ENCODE data around the gene L1CAM. TPM values are rescaled to one million over a fixed set of nuclear protein-coding genes. Genes with fewer than 3 reads are reported as not detected.

Gene L1CAM
- total RNA-seq, 1 experiment from 2014 or later, result 0.64 TPM

- Histone ChIP-seq H3K27ac (ENCODE audit: low read depth, low read length, poor library complexity, severe bottlenecking) (no peak overlapping the region), H3K27me3 (replicated peaks; ENCODE audit: insufficient read depth, low read depth, low read length, poor library complexity) (peaks cover 11% of the 10 kb centered on the region), H3K36me3 (ENCODE audit: insufficient read depth, low read length, poor library complexity, severe bottlenecking) (no peaks in the 10 kb centered on the region), H3K4me1 (ENCODE audit: insufficient read depth, low read length, poor library complexity, severe bottlenecking) (no peaks in the 10 kb centered on the region), H3K9me3 (ENCODE audit: low read depth, low read length, poor library complexity, severe bottlenecking) (no peaks in the 10 kb centered on the region), H3K4me3 (ENCODE audit: low read depth, low read length, poor library complexity, severe bottlenecking) (no peak overlapping the region)
- ChIA-PET CTCF (no interaction called here), POLR2A (ENCODE audit: low non-redundant PET) (no interaction called here)
- no peak for DNase-seq (ENCODE audit: low spot score)
- BruUV-seq (replicated peaks), result no TSS peak
- intact Hi-C loops (cut with micrococcal nuclease; ENCODE audit: unreplicated experiment), result no loop called here
- TF ChIP-seq EZH2 (IDR thresholded peaks at IDR 0.05; ENCODE audit: borderline replicate concordance, low read depth, low read length, poor library complexity, severe bottlenecking) (no peak), CTCF (conservative IDR thresholded peaks at IDR 0.05; ENCODE audit: low read depth, low read length) (no peak)
These were observed 32.6 kb downstream of the L1CAM start for GRCh38 chrX:153853180-153853901.

GRCh38 chrX:153851981-153852380, 34.0 kb downstream of the L1CAM start:
- no peaks in the 10 kb centered on the region for H3K36me3 ChIP-seq (ENCODE audit: insufficient read depth, low read length, poor library complexity, severe bottlenecking)
- no peak overlapping the region for H3K4me3 ChIP-seq (ENCODE audit: low read depth, low read length, poor library complexity, severe bottlenecking)
- intact Hi-C loops (cut with micrococcal nuclease; ENCODE audit: unreplicated experiment), result no loop called here
- no peaks in the 10 kb centered on the region for H3K9me3 ChIP-seq (ENCODE audit: low read depth, low read length, poor library complexity, severe bottlenecking)
- no peaks in the 10 kb centered on the region for H3K4me1 ChIP-seq (ENCODE audit: insufficient read depth, low read length, poor library complexity, severe bottlenecking)
- ChIA-PET POLR2A (ENCODE audit: low non-redundant PET) (interaction anchor here (0.7 kb wide), 1 partner anchor 12 kb away, joined by 8 read pairs; no protein-coding TSS in a partner anchor), CTCF (no interaction called here)
- no peak for TF ChIP-seq EZH2 (IDR thresholded peaks at IDR 0.05; ENCODE audit: borderline replicate concordance, low read depth, low read length, poor library complexity, severe bottlenecking)
- no peak for TF ChIP-seq CTCF (conservative IDR thresholded peaks at IDR 0.05; ENCODE audit: low read depth, low read length)
- BruUV-seq (replicated peaks), result no TSS peak
- H3K27ac ChIP-seq (ENCODE audit: low read depth, low read length, poor library complexity, severe bottlenecking), result no peak overlapping the region
- peaks cover 11% of the 10 kb centered on the region for H3K27me3 ChIP-seq (replicated peaks; ENCODE audit: insufficient read depth, low read depth, low read length, poor library complexity)
- no peak for DNase-seq (ENCODE audit: low spot score)

GRCh38 chrX:153848325-153848724, 37.6 kb downstream of the L1CAM start:
- H3K9me3 ChIP-seq (ENCODE audit: low read depth, low read length, poor library complexity, severe bottlenecking), result no peaks in the 10 kb centered on the region
- TF ChIP-seq EZH2 (IDR thresholded peaks at IDR 0.05; ENCODE audit: borderline replicate concordance, low read depth, low read length, poor library complexity, severe bottlenecking) (no peak), CTCF (conservative IDR thresholded peaks at IDR 0.05; ENCODE audit: low read depth, low read length) (no peak)
- H3K4me1 ChIP-seq (ENCODE audit: insufficient read depth, low read length, poor library complexity, severe bottlenecking), result no peaks in the 10 kb centered on the region
- peaks cover 26% of the 10 kb centered on the region for H3K27me3 ChIP-seq (replicated peaks; ENCODE audit: insufficient read depth, low read depth, low read length, poor library complexity)
- no peaks in the 10 kb centered on the region for H3K36me3 ChIP-seq (ENCODE audit: insufficient read depth, low read length, poor library complexity, severe bottlenecking)
- no peak overlapping the region for H3K27ac ChIP-seq (ENCODE audit: low read depth, low read length, poor library complexity, severe bottlenecking)
- H3K4me3 ChIP-seq (ENCODE audit: low read depth, low read length, poor library complexity, severe bottlenecking), result no peak overlapping the region
- CTCF ChIA-PET, result no interaction called here
- no TSS peak for BruUV-seq (replicated peaks)
- intact Hi-C loops (cut with micrococcal nuclease; ENCODE audit: unreplicated experiment), result no loop called here
- DNase-seq (ENCODE audit: low spot score), result no peak
- POLR2A ChIA-PET (ENCODE audit: low non-redundant PET), result no interaction called here

Data from A673 (cell line).